Aorta (tissue), 5 donors: ENCODE results near the gene TAGLN3. TPM values are rescaled to one million over a fixed set of nuclear protein-coding genes. Genes with fewer than 3 reads are reported as not detected.

Source experiments
- ATAC-seq: fragments of 200-7000 bp; cut with Tn5 transposase; one replicate; pipeline ENCODE4 v1.9.1; 2022; ENCODE audit warnings: moderate library complexity; ENCODE audit not compliant: low FRiP score
- DNase-seq, 2 donors: peaks; one replicate each; pipeline ENCODE4 v3.0.0-alpha.2; 2020
- H3K27ac ChIP-seq, 2 donors: one replicate each; pipeline ENCODE4 v1.5.1; 2013; ENCODE audit warnings: low read length in 2 of 2, mild to moderate bottlenecking in 2 of 2, moderate library complexity in 2 of 2, control low read depth in 1 of 2, inconsistent platforms in 1 of 2, low read depth in 1 of 2
- H3K27me3 ChIP-seq, 2 donors: one replicate each; pipeline ENCODE4 v1.6.1; 2013; ENCODE audit warnings: control low read depth in 1 of 2, low read length in 1 of 2, mild to moderate bottlenecking in 1 of 2, moderate library complexity in 1 of 2; ENCODE audit not compliant: insufficient read depth in 2 of 2, control insufficient read depth in 1 of 2
- H3K36me3 ChIP-seq, 2 donors: one replicate each; pipeline ENCODE4 v1.6.1; 2013; ENCODE audit warnings: control low read depth in 1 of 2, low read length in 1 of 2, mild to moderate bottlenecking in 1 of 2; ENCODE audit not compliant: insufficient read depth in 2 of 2, control insufficient read depth in 1 of 2
- H3K4me1 ChIP-seq, 2 donors: one replicate each; pipeline ENCODE4 v1.6.1; 2013; ENCODE audit warnings: low read length in 2 of 2, control low read depth in 1 of 2, mild to moderate bottlenecking in 1 of 2, moderate library complexity in 1 of 2; ENCODE audit not compliant: insufficient read depth in 2 of 2, control insufficient read depth in 1 of 2
- H3K4me3 ChIP-seq, 2 donors: one replicate each; pipeline ENCODE4 v1.5.1; 2013; ENCODE audit warnings: low read length in 2 of 2, control low read depth in 1 of 2, mild to moderate bottlenecking in 1 of 2
- H3K9me3 ChIP-seq: one replicate; pipeline ENCODE4 v1.6.1; 2013; ENCODE audit warnings: mild to moderate bottlenecking, low read length; ENCODE audit not compliant: control insufficient read depth
- WGBS, 2 donors: extraction: QIAGEN DNeasy Blood & Tissue Kit; methylation state at CpG; one replicate each; pipeline ENCODE4 v1.1.7; 2013; 5-methylcytosine and 5-hydroxymethylcytosine counted together
- intact Hi-C, 2 donors: fragments of 100-400 bp; cut with DNase I; formaldehyde crosslinking; loops; one replicate each; pipeline versions ENCODE4 v1.14.2 to v1.15.0; 2022
- polyA plus RNA-seq, 2 donors: library from polyadenylated mRNA; stranded (reverse); fragments of 200-250 nt; gene quantifications; one replicate each; pipeline ENCODE4 v1.2.3, GENCODE V29; 2013
- total RNA-seq, 2 donors: library from RNA; stranded (reverse); fragmentation: NEBNext Ultra II Directional; extraction: Animal tissue kit (Norgen Biotek cat#: 25700); gene quantifications; one replicate each; pipeline ENCODE4 v1.2.1, GENCODE V29; 2021
- donor health status: healthy with polysubstance abuse.
- donor health status: Bipolar disorder and iron deficiency.
- donor health status: DM: no; HTN: no; CAD: no.
- donor health status: DM: no; HTN: no; CAD: no.
- donor health status: DM: yes; HTN: yes; CAD: no.

TAGLN3 gene
- total and polyA plus RNA-seq, 4 donors = not detected

DNA sequence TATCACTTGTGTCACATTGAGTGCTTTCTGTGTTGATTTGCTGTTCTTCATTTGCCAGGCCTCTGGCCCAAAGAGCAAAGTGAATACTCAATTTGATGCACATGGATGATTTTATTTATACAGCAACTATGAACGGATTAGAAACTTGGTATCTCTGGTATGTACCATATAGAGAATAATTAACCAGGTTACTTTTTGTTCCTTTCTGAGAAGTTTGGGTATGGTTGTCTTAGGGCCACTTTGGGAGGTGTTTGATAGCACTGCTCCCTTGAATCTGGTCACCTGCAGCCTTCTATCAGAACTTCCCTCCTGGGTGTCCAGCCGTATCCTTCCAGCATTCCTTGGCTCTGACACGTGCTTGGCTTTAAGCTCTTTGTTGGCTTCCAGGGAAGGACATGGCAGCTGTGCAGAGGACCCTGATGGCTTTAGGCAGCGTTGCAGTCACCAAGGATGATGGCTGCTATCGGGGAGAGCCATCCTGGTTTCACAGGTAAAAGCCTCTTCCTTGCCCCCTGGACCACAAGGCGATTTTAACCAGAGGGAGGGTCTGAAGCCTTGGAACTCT is 12.7 kb downstream of the TAGLN3 start:
- ATAC-seq (no peak), DNase-seq (no peak)
- intact Hi-C loops = no loop called here
- Histone ChIP-seq H3K27ac (no peak overlapping the region), H3K9me3 (no peaks in the 10 kb centered on the region), H3K27me3 (no peaks in the 10 kb centered on the region), H3K36me3 (no peaks in the 10 kb centered on the region), H3K4me3 (no peak overlapping the region), H3K4me1 (peaks cover 0 to 8% of the 10 kb centered on the region in 2 donors)
- WGBS, 2 donors = 76% methylated on average over 6 of the region's 6 CpGs

DNA sequence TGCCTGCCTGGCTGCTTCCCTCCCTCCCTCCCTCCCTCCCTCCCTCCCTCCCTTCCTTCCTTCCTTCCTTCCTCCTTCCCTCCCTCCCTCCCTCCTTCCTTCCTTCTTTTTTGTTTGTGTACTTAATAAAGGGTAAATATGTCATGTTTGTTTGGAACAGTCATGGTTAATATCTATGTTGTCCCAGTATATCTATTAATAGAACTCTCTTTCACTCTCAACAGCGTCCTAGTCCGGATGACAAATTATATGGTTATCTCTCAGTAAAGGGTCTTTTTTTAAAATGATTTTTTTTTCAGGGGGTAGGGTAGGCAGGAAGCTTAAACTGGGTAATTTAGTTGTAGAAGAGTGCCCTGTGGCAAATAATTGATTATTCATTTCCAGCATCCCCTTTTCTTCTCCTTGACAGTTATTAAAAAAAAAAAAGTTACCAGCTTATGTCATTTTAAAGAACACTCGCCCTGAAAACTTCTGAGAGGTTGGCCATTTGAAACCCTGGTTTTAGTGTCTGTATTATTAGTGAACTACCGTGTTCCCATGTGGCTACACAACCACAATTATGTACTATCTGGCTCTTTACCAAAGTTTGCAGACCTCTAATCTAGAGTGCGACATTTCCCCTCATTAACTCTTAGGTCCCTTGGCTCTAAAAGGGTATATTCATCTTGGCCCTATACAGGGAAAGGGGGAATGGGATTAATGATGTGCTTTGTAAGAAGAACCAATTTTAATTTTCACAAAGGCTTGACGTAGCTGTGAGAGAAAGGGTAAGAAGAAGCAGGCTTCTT is 13.7 kb downstream of the TAGLN3 start:
- 32 to 38% methylated on average over 6 of the region's 6 CpGs for WGBS, 2 donors
- intact Hi-C loops = loop anchor here (2.0 kb wide), 2 partner anchors 342 to 344 kb away; no protein-coding TSS in a partner anchor
- no peak for ATAC-seq

DNA sequence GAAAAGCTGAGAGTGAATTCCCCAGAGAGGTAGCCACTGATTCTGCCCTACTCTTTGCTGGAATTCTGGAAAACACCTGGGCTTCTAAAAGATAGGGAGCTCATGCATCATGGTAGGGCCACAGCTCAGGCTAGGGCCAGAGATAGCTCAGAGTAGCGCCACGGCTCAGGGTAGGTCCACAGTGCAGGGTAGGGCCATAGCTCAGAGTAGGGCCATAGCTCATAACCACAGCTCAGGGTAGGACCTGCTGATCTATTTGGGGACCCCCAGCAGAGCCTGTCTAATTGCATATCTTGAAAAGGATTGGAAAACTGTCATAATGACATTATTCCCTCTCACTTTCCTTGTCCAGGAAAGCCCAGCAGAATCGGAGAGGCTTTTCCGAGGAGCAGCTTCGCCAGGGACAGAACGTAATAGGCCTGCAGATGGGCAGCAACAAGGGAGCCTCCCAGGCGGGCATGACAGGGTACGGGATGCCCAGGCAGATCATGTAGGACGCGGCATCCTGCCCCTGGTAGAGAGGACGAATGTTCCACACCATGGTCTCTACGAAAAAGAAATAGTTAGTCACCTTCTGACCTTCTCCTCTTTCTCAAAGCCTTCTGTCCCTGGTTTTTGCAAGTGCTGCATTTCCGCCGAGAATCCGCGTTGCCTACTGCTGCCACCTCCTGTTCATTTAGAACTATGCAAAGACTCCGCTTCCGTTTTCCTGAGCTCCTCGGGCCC is 14.5 kb downstream of the TAGLN3 start:
- Histone ChIP-seq H3K27ac (no peak overlapping the region), H3K4me1 (no peaks in the 10 kb centered on the region), H3K27me3 (no peaks in the 10 kb centered on the region), H3K9me3 (no peaks in the 10 kb centered on the region), H3K4me3 (no peak overlapping the region), H3K36me3 (no peaks in the 10 kb centered on the region)
- WGBS, 2 donors = 26 to 30% methylated on average over 19 of the region's 19 CpGs
- ATAC-seq (peak; percentile 86), DNase-seq (peak; percentile 72 to 74)
- intact Hi-C loops = loop anchor here (2.0 kb wide), 2 partner anchors 342 to 344 kb away; no protein-coding TSS in a partner anchor

More for the DNA sequence above, 13.7 kb downstream of the TAGLN3 start:
- H3K36me3 ChIP-seq = no peaks in the 10 kb centered on the region
- no peak for DNase-seq
- no peaks in the 10 kb centered on the region for H3K27me3 ChIP-seq
- no peaks in the 10 kb centered on the region for H3K9me3 ChIP-seq
- H3K27ac ChIP-seq = no peak overlapping the region
- peaks cover 0 to 7% of the 10 kb centered on the region in 2 donors for H3K4me1 ChIP-seq
- H3K4me3 ChIP-seq = no peak overlapping the region

DNA sequence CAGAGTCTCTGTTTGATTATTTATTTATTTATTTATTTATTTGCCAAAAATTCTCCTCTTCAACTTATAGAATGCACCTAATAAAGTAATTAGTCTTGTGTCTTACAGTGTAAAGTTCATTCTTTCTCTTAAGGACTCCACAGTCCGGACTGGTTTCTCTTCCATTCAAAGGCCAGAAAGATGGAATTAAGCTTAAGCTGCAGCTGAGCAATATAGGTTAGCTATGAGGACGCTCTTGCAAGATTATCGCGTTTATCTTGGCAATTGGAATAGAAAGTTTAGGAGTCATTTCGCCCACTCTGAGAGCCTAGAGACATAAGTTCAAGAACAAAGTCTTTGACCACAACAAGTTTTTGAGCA is 15.0 kb downstream of the TAGLN3 start:
- 49 to 52% methylated on average over 5 of the region's 5 CpGs for WGBS, 2 donors
- no peaks in the 10 kb centered on the region for H3K9me3 ChIP-seq
- ATAC-seq (no peak), DNase-seq (no peak)
- no peak overlapping the region for H3K27ac ChIP-seq
- intact Hi-C loops = loop anchor here (2.0 kb wide), 2 partner anchors 343 to 345 kb away; no protein-coding TSS in a partner anchor
- no peaks in the 10 kb centered on the region for H3K27me3 ChIP-seq
- no peaks in the 10 kb centered on the region for H3K4me1 ChIP-seq
- no peak overlapping the region for H3K4me3 ChIP-seq
- no peaks in the 10 kb centered on the region for H3K36me3 ChIP-seq

DNA sequence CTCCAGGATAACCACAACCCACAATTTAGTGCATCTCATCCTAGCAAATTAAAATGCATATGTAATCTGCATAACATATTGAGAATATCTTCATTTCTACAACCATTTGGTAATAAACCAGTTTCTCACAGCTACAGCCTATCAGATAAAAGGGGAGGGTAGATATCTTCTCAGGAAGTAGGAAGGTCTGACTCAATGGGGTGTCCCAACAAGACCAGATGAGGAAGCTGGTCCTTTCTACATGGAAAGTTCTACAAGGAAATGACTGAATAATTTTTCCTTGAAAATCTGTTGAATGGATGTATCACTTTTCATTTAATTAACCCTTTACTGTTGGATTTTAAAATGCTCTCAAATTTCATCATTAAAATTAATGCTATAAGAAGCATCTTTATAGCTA is 18.4 kb downstream of the TAGLN3 start:
- Histone ChIP-seq H3K9me3 (no peaks in the 10 kb centered on the region), H3K4me3 (no peak overlapping the region), H3K27ac (no peak overlapping the region), H3K4me1 (no peaks in the 10 kb centered on the region), H3K27me3 (no peaks in the 10 kb centered on the region), H3K36me3 (no peaks in the 10 kb centered on the region)
- DNase-seq = no peak
- intact Hi-C loops = no loop called here
- no peak for ATAC-seq

DNA sequence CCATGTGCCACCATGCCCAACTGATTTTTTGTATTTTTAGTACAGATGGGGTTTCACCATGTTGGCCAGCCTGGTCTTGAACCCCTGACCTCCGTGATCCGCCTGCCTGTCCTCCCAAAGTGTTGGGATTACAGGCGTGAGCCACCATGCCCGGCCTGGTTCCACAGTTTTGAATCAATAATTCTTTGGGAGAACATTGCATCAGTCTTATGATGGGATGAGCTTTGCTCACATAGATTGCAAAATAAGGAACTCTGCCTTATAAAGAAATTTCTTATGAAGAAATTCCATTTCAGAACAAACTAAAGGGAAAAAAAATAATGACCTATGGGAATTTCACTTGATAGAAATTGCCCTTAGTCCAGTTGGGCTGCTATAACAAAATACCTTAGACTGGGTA is 20.0 kb downstream of the TAGLN3 start:
- 97% methylated on average over 4 of the region's 4 CpGs for WGBS, 2 donors
- Histone ChIP-seq H3K4me1 (no peaks in the 10 kb centered on the region), H3K36me3 (no peaks in the 10 kb centered on the region), H3K9me3 (no peaks in the 10 kb centered on the region), H3K4me3 (no peak overlapping the region), H3K27me3 (no peaks in the 10 kb centered on the region), H3K27ac (no peak overlapping the region)
- no peak for DNase-seq
- no peak for ATAC-seq
- intact Hi-C loops = no loop called here

DNA sequence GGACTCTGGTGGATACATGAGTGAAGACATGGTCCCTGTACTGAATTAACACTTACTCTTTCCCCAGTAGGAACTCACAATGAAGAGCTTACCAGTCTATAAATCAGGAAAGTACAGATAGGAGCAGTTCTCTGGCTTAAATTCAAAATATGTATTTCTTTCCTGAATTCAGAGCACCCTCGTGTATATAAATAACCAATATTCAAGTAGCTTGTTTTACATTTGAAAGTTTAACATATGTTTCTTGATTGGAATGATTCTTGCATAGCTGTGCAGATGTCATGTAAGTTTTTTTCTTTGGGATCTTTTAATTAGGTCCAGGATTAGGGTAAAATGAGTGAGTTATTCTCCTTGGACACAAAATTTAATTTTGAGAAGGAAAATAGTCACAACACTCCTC is 21.0 kb downstream of the TAGLN3 start:
- no peaks in the 10 kb centered on the region for H3K36me3 ChIP-seq
- ATAC-seq = no peak
- no peak overlapping the region for H3K27ac ChIP-seq
- no peak for DNase-seq
- no peaks in the 10 kb centered on the region for H3K4me1 ChIP-seq
- intact Hi-C loops = no loop called here
- H3K9me3 ChIP-seq = no peaks in the 10 kb centered on the region
- H3K4me3 ChIP-seq = no peak overlapping the region
- H3K27me3 ChIP-seq = no peaks in the 10 kb centered on the region
- WGBS, 2 donors = 62 to 79% methylated on average over 1 of the region's 1 CpG

DNA sequence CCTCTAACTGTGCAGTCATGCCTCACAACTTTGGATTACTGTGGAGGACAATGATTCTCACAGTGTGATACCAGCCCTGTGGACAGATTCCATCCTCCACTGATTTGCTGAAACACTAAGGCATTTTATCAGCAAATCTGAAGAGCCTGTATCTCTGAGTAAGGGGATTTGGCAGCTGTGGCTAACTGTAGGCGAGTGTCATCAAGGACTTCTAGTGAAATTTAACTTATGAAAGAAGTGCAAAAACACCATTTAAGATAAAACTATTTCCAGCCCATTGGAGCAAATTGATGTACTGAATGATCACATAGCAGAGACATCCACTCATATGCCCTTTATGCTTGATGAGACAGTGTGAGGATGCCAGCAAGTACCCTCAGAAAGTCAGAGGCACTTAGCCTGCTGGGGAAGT is 22.0 kb downstream of the TAGLN3 start:
- H3K4me3 ChIP-seq = no peak overlapping the region
- no peaks in the 10 kb centered on the region for H3K27me3 ChIP-seq
- no peak overlapping the region for H3K27ac ChIP-seq
- H3K4me1 ChIP-seq = no peaks in the 10 kb centered on the region
- no peaks in the 10 kb centered on the region for H3K9me3 ChIP-seq
- DNase-seq (no peak), ATAC-seq (no peak)
- intact Hi-C loops = no loop called here
- H3K36me3 ChIP-seq = no peaks in the 10 kb centered on the region
- WGBS, 2 donors = 88 to 98% methylated on average over 1 of the region's 1 CpG
